ENCODE measurements around the gene GPRC5A. TPM values are rescaled to one million over a fixed set of nuclear protein-coding genes. Genes with fewer than 3 reads are reported as not detected.

Gene GPRC5A
- total and polyA plus RNA-seq, 8 donors, result 9.6 to 1,562 (median 18.4) TPM

DNA sequence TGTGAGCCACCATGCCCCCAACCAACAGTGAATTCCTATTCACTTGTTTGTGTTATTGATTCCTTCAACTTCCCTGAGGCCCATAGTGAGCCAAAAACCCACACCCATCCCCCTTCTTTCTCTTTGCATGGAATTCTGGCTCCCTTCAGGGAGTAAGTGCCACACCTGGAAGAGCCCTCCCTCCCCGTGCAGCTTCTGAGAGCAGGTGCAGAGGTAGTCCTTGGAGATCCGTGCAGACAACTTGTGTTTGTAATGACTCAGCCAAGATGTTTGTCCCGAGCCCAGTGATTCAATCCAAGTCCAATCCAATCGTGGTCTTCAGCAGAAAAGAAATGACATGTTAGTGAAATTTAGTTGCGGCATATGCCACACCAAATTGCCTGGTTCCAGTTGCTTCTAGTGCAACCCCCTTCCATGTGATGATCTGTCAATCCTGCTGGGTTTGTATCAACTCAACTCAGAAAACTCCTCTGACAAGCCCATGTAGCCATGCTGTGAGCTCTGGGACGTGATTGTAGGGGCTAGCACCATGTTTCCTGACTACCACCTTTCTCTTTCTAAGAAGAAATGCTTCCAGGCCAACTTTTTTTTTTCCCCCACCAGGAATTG, 27.5 kb downstream of the GPRC5A start:
- Histone ChIP-seq H3K9me3 (no peaks in the 10 kb centered on the region), H3K27me3 (no peaks in the 10 kb centered on the region), H3K4me1 (peaks cover 7 to 11% of the 10 kb centered on the region in 2 donors), H3K27ac (no peak overlapping the region), H3K36me3 (no peaks in the 10 kb centered on the region), H3K4me3 (no peak overlapping the region)
- intact Hi-C loops (cut with DNase I), result loop anchor here in 1 of 2 donors (5.0 to 10.0 kb wide), 2 partner anchors 63 to 306 kb away; no protein-coding TSS in a partner anchor
- DNase-seq, result no peak
- ATAC-seq, result no peak
- TF ChIP-seq, protein P1, sequence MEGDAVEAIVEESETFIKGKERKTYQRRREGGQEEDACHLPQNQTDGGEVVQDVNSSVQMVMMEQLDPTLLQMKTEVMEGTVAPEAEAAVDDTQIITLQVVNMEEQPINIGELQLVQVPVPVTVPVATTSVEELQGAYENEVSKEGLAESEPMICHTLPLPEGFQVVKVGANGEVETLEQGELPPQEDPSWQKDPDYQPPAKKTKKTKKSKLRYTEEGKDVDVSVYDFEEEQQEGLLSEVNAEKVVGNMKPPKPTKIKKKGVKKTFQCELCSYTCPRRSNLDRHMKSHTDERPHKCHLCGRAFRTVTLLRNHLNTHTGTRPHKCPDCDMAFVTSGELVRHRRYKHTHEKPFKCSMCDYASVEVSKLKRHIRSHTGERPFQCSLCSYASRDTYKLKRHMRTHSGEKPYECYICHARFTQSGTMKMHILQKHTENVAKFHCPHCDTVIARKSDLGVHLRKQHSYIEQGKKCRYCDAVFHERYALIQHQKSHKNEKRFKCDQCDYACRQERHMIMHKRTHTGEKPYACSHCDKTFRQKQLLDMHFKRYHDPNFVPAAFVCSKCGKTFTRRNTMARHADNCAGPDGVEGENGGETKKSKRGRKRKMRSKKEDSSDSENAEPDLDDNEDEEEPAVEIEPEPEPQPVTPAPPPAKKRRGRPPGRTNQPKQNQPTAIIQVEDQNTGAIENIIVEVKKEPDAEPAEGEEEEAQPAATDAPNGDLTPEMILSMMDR (IDR thresholded peaks at IDR 0.05), result no peak

DNA sequence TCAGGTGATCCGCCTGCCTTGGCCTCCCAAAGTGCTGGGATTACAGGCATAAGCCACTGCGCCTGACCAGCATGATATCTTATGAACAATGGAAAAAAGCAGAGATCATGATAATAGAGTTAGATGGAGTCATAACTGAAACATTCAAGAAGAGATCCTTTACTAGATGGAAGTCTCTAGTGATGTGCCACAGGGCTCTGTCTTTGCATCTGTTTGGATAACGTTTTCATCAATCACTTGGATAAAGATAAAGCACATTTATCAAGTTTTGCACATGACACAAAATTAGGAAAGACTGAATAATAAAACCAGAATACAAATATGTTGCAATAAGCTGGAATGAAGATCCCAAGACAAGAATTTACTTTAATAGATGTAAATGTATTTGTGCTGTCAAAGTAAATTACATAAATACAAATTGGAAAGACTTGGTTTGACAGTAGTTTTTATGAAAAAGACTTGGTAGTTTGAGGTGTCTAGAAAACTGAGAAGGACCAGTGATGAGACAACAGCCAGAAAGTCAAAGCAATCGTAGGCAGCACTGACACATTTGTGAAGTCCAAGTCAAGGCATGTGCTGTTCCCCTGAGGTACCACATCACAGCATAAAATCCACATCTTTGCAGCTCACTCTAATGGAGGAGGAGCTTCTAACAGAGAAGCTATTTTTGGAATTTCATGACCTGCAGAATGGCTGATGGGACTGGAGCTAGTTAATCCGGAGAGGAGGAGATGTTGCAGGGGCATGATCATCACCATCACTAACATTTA, 28.5 kb downstream of the GPRC5A start:
- Histone ChIP-seq H3K4me3 (no peak overlapping the region), H3K4me1 (peaks cover 7 to 11% of the 10 kb centered on the region in 2 donors), H3K9me3 (no peaks in the 10 kb centered on the region), H3K27me3 (no peaks in the 10 kb centered on the region), H3K36me3 (no peaks in the 10 kb centered on the region), H3K27ac (no peak overlapping the region)
- ATAC-seq (no peak), DNase-seq (no peak)
- TF ChIP-seq, protein P1 (IDR thresholded peaks at IDR 0.05), result no peak
- intact Hi-C loops (cut with DNase I), result loop anchor here in 1 of 2 donors (5.0 to 10.0 kb wide), 2 partner anchors 62 to 305 kb away; no protein-coding TSS in a partner anchor

DNA sequence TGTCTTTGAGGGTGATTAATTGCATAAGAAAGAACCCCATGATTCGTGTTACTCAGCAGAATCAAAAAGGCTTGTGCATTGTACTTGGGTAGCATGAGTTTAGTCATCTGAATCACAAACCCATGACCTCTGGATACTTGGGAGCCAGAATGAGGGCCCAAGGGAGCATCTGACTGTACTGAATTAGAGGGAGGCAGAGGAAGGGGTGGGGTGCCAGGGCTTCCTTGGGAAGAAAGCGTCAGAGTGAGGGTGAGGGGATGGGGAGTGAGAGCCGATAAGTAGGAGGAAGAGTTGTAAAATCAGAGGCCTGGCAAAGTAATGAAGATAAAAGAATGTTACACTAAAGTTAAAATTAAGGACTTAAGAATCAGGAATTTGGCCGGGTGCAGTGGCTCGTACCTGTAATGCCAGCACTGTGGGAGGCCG, 30.8 kb downstream of the GPRC5A start:
- DNase-seq (no peak), ATAC-seq (peak; percentile 28)
- Histone ChIP-seq H3K4me1 (no peaks in the 10 kb centered on the region), H3K36me3 (no peaks in the 10 kb centered on the region), H3K9me3 (no peaks in the 10 kb centered on the region), H3K27me3 (no peaks in the 10 kb centered on the region), H3K27ac (no peak overlapping the region), H3K4me3 (no peak overlapping the region)
- TF ChIP-seq, protein P1 (IDR thresholded peaks at IDR 0.05), result no peak
- intact Hi-C loops (cut with DNase I), result no loop called here

DNA sequence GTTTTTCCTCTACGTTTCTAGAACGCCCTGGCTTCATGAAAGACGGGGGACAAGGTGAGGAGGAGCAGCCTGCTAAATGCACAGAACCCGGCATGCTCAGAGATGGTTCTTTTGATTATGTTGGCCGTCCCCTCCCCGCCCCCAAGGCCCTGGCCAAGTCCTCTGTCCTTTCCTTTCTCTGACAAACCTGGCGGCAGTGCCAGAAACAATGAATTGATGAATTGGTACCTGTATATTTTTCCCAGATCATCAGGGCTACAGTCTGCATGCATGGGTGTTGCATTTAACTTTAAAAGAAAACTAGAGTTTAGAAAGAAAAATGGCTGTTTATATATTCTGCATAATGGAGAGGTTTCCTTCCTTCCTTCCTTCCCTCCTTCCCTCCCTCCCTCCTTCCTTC, 31.6 kb downstream of the GPRC5A start:
- ATAC-seq (no peak), DNase-seq (no peak)
- Histone ChIP-seq H3K4me3 (no peak overlapping the region), H3K9me3 (no peaks in the 10 kb centered on the region), H3K27ac (no peak overlapping the region), H3K27me3 (no peaks in the 10 kb centered on the region), H3K4me1 (no peaks in the 10 kb centered on the region), H3K36me3 (no peaks in the 10 kb centered on the region)
- intact Hi-C loops (cut with DNase I), result no loop called here
- TF ChIP-seq, protein P1 (IDR thresholded peaks at IDR 0.05), result no peak

DNA sequence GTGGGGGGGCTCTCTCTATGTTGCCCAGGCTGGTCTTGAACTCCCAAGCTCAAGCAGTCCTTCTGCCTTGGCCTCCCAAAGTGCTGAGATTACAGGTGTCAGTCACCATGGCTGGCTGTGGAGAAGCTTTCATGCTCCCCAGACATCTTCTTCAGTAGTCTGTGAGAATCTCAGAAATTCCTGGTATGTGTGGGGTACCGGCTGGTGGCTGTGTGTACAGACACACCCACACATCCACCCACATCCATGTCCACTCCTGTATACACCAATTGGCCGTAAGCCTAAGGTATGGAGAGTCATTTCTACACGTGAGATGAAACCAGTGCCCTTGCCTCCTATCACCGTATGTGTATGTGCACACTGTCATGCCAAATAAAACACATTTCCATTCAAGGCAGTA, 32.8 kb downstream of the GPRC5A start:
- no peak overlapping the region for H3K27ac ChIP-seq
- H3K4me1 ChIP-seq, result no peaks in the 10 kb centered on the region
- H3K4me3 ChIP-seq, result no peak overlapping the region
- H3K27me3 ChIP-seq, result no peaks in the 10 kb centered on the region
- no peaks in the 10 kb centered on the region for H3K36me3 ChIP-seq
- ATAC-seq (no peak), DNase-seq (no peak)
- TF ChIP-seq, protein P1 (IDR thresholded peaks at IDR 0.05), result no peak
- H3K9me3 ChIP-seq, result no peaks in the 10 kb centered on the region
- intact Hi-C loops (cut with DNase I), result no loop called here
